ENCODE results near the gene MDGA2. TPM values are rescaled to one million over a fixed set of nuclear protein-coding genes. Genes with fewer than 3 reads are reported as not detected.

MDGA2 gene
- total and polyA plus RNA-seq, 2 of the 4 experiments (the other 2 are of a cell fraction) = 0.02 TPM; not detected in 1

GRCh38 chr14:47103771-47104170, 571.6 kb downstream of the MDGA2 start:
- Histone ChIP-seq H3K4me1 (ENCODE audit: control insufficient read depth, insufficient read depth, low read length) (no peaks in the 10 kb centered on the region), H4K8ac (ENCODE audit: low read depth in 2 of 2, low read length in 2 of 2) (no peak overlapping the region), H3K4me2 (ENCODE audit: low read depth, low read length) (no peak overlapping the region), H3K14ac (replicated peaks; ENCODE audit: low read depth, low read length) (no peak overlapping the region), H3K27me3 (ENCODE audit: control insufficient read depth, insufficient read depth, low read length) (no peaks in the 10 kb centered on the region), H3K9me1 (ENCODE audit: insufficient read depth, low read length) (no peaks in the 10 kb centered on the region), H2BK15ac (ENCODE audit: low read depth, low read length) (no peak overlapping the region), H3K36me3 (ENCODE audit: control insufficient read depth, insufficient read depth, low read length) (no peaks in the 10 kb centered on the region), H2AK5ac (ENCODE audit: low read depth, low read length) (no peak overlapping the region), H3K9ac (ENCODE audit: low read depth, low read length) (no peak overlapping the region), H4K20me1 (ENCODE audit: insufficient read depth, low read length) (no peaks in the 10 kb centered on the region), H3K4ac (ENCODE audit: low read depth, low read length) (no peak overlapping the region), H2BK120ac (ENCODE audit: low read depth, low read length) (no peak overlapping the region), H3K18ac (ENCODE audit: low read depth, low read length) (no peak overlapping the region), H3K23ac (ENCODE audit: low read depth, low read length) (no peak overlapping the region), H2BK5ac (ENCODE audit: low read depth, low read length, poor library complexity, severe bottlenecking) (no peak overlapping the region), H2BK20ac (ENCODE audit: low read depth, low read length) (no peak overlapping the region), H3K56ac (ENCODE audit: extremely low read depth, insufficient read depth, low read length) (no peak overlapping the region), H3K27ac (ENCODE audit: insufficient read depth, low read length) (no peak overlapping the region), H3K9me3 (ENCODE audit: control insufficient read depth, insufficient read depth, low read length) (peaks cover 2% of the 10 kb centered on the region; the same call in 1 of the 2 replicates), H3K4me3 (ENCODE audit: insufficient read depth, low read depth, low read length) (no peak overlapping the region), H2AK9ac (replicated peaks; ENCODE audit: low read depth, low read length, poor library complexity) (no peak overlapping the region), H3K79me1 (ENCODE audit: low read depth in 1 of 2, low read length in 2 of 2) (no peaks in the 10 kb centered on the region), H2AFZ (replicated peaks; ENCODE audit: low read length, poor library complexity) (no peak overlapping the region), H4K91ac (ENCODE audit: insufficient read depth, low read depth, low read length) (no peak overlapping the region), H4K5ac (ENCODE audit: low read depth, low read length) (no peak overlapping the region)
- no peak for DNase-seq
- ChIA-PET POLR2A (ENCODE audit: unreplicated experiment) (no interaction called here), CTCF (no interaction called here)
- no peak for ATAC-seq (ENCODE audit: low read depth)
- no peak for TF ChIP-seq MAFK (IDR thresholded peaks at IDR 0.05; ENCODE audit: low read depth, low read length)
- TF ChIP-seq NFE2L2 (IDR thresholded peaks at IDR 0.05; ENCODE audit: low read depth, low read length) = no peak
- no peak for TF ChIP-seq RFX5 (IDR thresholded peaks at IDR 0.05; ENCODE audit: low read depth, low read length)
- TF ChIP-seq RCOR1 (IDR thresholded peaks at IDR 0.05; ENCODE audit: insufficient replicate concordance, low read length) = no peak
- TF ChIP-seq MAZ (IDR thresholded peaks at IDR 0.05; ENCODE audit: borderline replicate concordance, low read depth, low read length) = no peak
- TF ChIP-seq, protein P1, sequence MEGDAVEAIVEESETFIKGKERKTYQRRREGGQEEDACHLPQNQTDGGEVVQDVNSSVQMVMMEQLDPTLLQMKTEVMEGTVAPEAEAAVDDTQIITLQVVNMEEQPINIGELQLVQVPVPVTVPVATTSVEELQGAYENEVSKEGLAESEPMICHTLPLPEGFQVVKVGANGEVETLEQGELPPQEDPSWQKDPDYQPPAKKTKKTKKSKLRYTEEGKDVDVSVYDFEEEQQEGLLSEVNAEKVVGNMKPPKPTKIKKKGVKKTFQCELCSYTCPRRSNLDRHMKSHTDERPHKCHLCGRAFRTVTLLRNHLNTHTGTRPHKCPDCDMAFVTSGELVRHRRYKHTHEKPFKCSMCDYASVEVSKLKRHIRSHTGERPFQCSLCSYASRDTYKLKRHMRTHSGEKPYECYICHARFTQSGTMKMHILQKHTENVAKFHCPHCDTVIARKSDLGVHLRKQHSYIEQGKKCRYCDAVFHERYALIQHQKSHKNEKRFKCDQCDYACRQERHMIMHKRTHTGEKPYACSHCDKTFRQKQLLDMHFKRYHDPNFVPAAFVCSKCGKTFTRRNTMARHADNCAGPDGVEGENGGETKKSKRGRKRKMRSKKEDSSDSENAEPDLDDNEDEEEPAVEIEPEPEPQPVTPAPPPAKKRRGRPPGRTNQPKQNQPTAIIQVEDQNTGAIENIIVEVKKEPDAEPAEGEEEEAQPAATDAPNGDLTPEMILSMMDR (conservative IDR thresholded peaks at IDR 0.05; ENCODE audit: low read depth, low read length) = no peak
- no peak for TF ChIP-seq POLR2A (IDR thresholded peaks at IDR 0.05; ENCODE audit: low read depth, low read length)
- in situ Hi-C loops (cut with MboI; ENCODE audit: low sequenced_read_pairs) = no loop called here
- BruUV-seq (replicated peaks) = no TSS peak
- dilution Hi-C loops (cut with HindIII; ENCODE audit: low sequenced_read_pairs, unreplicated experiment) = no loop called here
- WGBS, 2 experiments (ENCODE audit: extremely low coverage in 2 of 2, insufficient read length in 1 of 2) = no CpG with 5 or more reads among the region's 2 CpGs
- intact Hi-C loops (cut with micrococcal nuclease) = no loop called here

Measured in IMR-90 (cell line).